Cardiac septum (tissue), 1 donor: ENCODE data around the gene RMND1. TPM values are rescaled to one million over a fixed set of nuclear protein-coding genes. Genes with fewer than 3 reads are reported as not detected.

Source experiments
- DNase-seq: peaks from one replicate; pipeline ENCODE4 v3.0.0-alpha.2; 2020; ENCODE audit warnings: low spot score
- intact Hi-C: fragments of 100-400 bp; cut with DNase I; formaldehyde crosslinking; loops from one replicate; pipeline ENCODE4 v1.14.0; 2022
- long read RNA-seq: library from polyadenylated mRNA; unstranded; transcript quantifications from one replicate; pipeline ENCODE4 v2.0.0, GENCODE V29; 2021
- total RNA-seq: library from RNA; stranded (reverse); fragmentation: NEBNext Ultra II Directional; extraction: Animal tissue kit (Norgen Biotek cat#: 25700); gene quantifications from one replicate; pipeline ENCODE4 v1.2.1, GENCODE V29; 2021
- donor health status: DM: no; HTN: no; CAD: no.

The RMND1 gene
- total RNA-seq: 11.5 TPM
- long read RNA-seq, transcript RMND1-203 (12 exons, 2,003 nt): major isoform, 19 of 35 reads
- long read RNA-seq, partial matches to known transcripts: 3 of 35 reads
- long read RNA-seq, other reads (novel, unspliced or antisense): 10 of 35 reads

- intact Hi-C loops: loop anchor here (1.0 kb wide), 1 partner anchor 62 kb away; no protein-coding TSS in a partner anchor
Observed at GRCh38 chr6:151451950-151452749, at the start of gene RMND1. Gene RMND1 (minus strand): TSS chr6:151452126. CDS start chr6:151445811, 6,315 bp downstream.

GRCh38 chr6:151499551-151499950 is 47.6 kb upstream of the RMND1 start:
- intact Hi-C loops: no loop called here
- DNase-seq: no peak

More at GRCh38 chr6:151451950-151452749, at the start of gene RMND1:
- DNase-seq: peak; percentile 100

GRCh38 chr6:151498327-151498726 is 46.4 kb upstream of the RMND1 start:
- intact Hi-C loops: no loop called here
- no peak for DNase-seq

- intact Hi-C loops: no loop called here
- no peak for DNase-seq
Observed at GRCh38 chr6:151497905-151498304, 46.0 kb upstream of the RMND1 start.

GRCh38 chr6:151495380-151495779 is 43.5 kb upstream of the RMND1 start:
- no peak for DNase-seq
- intact Hi-C loops: no loop called here

- intact Hi-C loops: no loop called here
- no peak for DNase-seq
Observed at GRCh38 chr6:151494936-151495320, 43.0 kb upstream of the RMND1 start.

- intact Hi-C loops: no loop called here
- no peak for DNase-seq
Observed at GRCh38 chr6:151494235-151494935, 42.5 kb upstream of the RMND1 start.

GRCh38 chr6:151493804-151494234 is 41.9 kb upstream of the RMND1 start, which contains the start of gene CCDC170:
Gene CCDC170 (plus strand): TSS chr6:151494017. CDS start chr6:151494129, 112 bp downstream.
- peak; percentile 78 for DNase-seq
- intact Hi-C loops: no loop called here

GRCh38 chr6:151493161-151493803 is 41.4 kb upstream of the RMND1 start:
- intact Hi-C loops: no loop called here
- DNase-seq: no peak

GRCh38 chr6:151490996-151491395 is 39.1 kb upstream of the RMND1 start:
- intact Hi-C loops: no loop called here
- no peak for DNase-seq

GRCh38 chr6:151488226-151488625 is 36.3 kb upstream of the RMND1 start:
- DNase-seq: no peak
- intact Hi-C loops: no loop called here

GRCh38 chr6:151483994-151484393 is 32.1 kb upstream of the RMND1 start:
- intact Hi-C loops: no loop called here
- no peak for DNase-seq

GRCh38 chr6:151482290-151482689 is 30.4 kb upstream of the RMND1 start:
- DNase-seq: no peak
- intact Hi-C loops: no loop called here

GRCh38 chr6:151481786-151482185 is 29.9 kb upstream of the RMND1 start:
- no peak for DNase-seq
- intact Hi-C loops: no loop called here

GRCh38 chr6:151478670-151479069 is 26.7 kb upstream of the RMND1 start:
- DNase-seq: no peak
- intact Hi-C loops: no loop called here

- no peak for DNase-seq
- intact Hi-C loops: no loop called here
Observed at GRCh38 chr6:151477726-151478125, 25.8 kb upstream of the RMND1 start.

GRCh38 chr6:151475653-151476523 is 24.0 kb upstream of the RMND1 start:
- intact Hi-C loops: no loop called here
- no peak for DNase-seq

GRCh38 chr6:151464702-151465101 is 12.8 kb upstream of the RMND1 start:
- DNase-seq: no peak
- intact Hi-C loops: no loop called here

GRCh38 chr6:151461673-151462072 is 9.7 kb upstream of the RMND1 start:
- no peak for DNase-seq
- intact Hi-C loops: no loop called here
